ENCODE measurements around the gene ANKS1A.

Gene ANKS1A

GRCh38 chr6:34858681-34859080 is 30.4 kb upstream of the ANKS1A start:
- TF ChIP-seq CTCF (IDR thresholded peaks at IDR 0.05; ENCODE audit: low read depth, low read length) = no peak; the same call in none of the 2 replicates
- no peak for DNase-seq (ENCODE audit: extremely low read depth, low read depth)

GRCh38 chr6:34859951-34860350 is 29.1 kb upstream of the ANKS1A start:
- no peak for DNase-seq (ENCODE audit: extremely low read depth, low read depth)
- no peak for TF ChIP-seq CTCF (IDR thresholded peaks at IDR 0.05; ENCODE audit: low read depth, low read length)

- TF ChIP-seq CTCF (IDR thresholded peaks at IDR 0.05; ENCODE audit: low read depth, low read length) = no peak
- DNase-seq (ENCODE audit: extremely low read depth, low read depth) = no peak
These were observed 28.3 kb upstream of the ANKS1A start for GRCh38 chr6:34860776-34861175.

- DNase-seq (ENCODE audit: extremely low read depth, low read depth) = no peak
- no peak for TF ChIP-seq CTCF (IDR thresholded peaks at IDR 0.05; ENCODE audit: low read depth, low read length)
These were observed 25.0 kb upstream of the ANKS1A start for GRCh38 chr6:34864007-34864406.

GRCh38 chr6:34865107-34865506 is 23.9 kb upstream of the ANKS1A start:
- no peak for TF ChIP-seq CTCF (IDR thresholded peaks at IDR 0.05; ENCODE audit: low read depth, low read length)
- no peak for DNase-seq (ENCODE audit: extremely low read depth, low read depth)

GRCh38 chr6:34866509-34866908 is 22.5 kb upstream of the ANKS1A start:
- TF ChIP-seq CTCF (IDR thresholded peaks at IDR 0.05; ENCODE audit: low read depth, low read length) = no peak
- DNase-seq (ENCODE audit: extremely low read depth, low read depth) = no peak

GRCh38 chr6:34867484-34867883 is 21.6 kb upstream of the ANKS1A start:
- DNase-seq (ENCODE audit: extremely low read depth, low read depth) = no peak
- TF ChIP-seq CTCF (IDR thresholded peaks at IDR 0.05; ENCODE audit: low read depth, low read length) = no peak

All from AG09319 (cell line).